Ascending aorta (tissue), 2 donors: ENCODE results near the gene ZEB2. TPM values are rescaled to one million over a fixed set of nuclear protein-coding genes. Genes with fewer than 3 reads are reported as not detected.

Experiments
- DNase-seq, 2 donors: peaks; one replicate each; pipeline ENCODE4 v3.0.0-alpha.2; 2019; ENCODE audit warnings: low spot score in 2 of 2
- H3K27ac ChIP-seq, 2 donors: fragments of 200-600 bp; sonication (generic); one replicate each; pipeline ENCODE4 v1.5.1; 2016 to 2017; ENCODE audit warnings: mild to moderate bottlenecking in 1 of 2
- H3K27me3 ChIP-seq: fragments of 200-600 bp; sonication (generic); one replicate; pipeline ENCODE4 v1.5.1; 2017
- H3K36me3 ChIP-seq, 2 donors: fragments of 200-600 bp; sonication (generic); one replicate each; pipeline ENCODE4 v1.5.1; 2016
- H3K4me1 ChIP-seq, 2 donors: fragments of 200-600 bp; sonication (generic); one replicate each; pipeline ENCODE4 v1.5.1; 2016 to 2017; ENCODE audit warnings: mild to moderate bottlenecking in 1 of 2
- H3K4me3 ChIP-seq, 2 donors: fragments of 200-600 bp; sonication (generic); one replicate each; pipeline ENCODE4 v1.5.1; 2016 to 2017; ENCODE audit warnings: mild to moderate bottlenecking in 1 of 2
- H3K9me3 ChIP-seq, 2 donors: fragments of 200-600 bp; sonication (generic); one replicate each; pipeline ENCODE4 v1.5.1; 2016
- CTCF ChIP-seq, 3 experiments: fragments of 200-600 bp in 2 of 3; fragments of 450-650 bp in 1 of 3; sonication (generic) in 2 of 3; IDR thresholded peaks; one replicate each; pipeline ENCODE4 v1.5.1; 2016 to 2019; ENCODE audit warnings: antibody characterized with exemption in 3 of 3, mild to moderate bottlenecking in 1 of 3, moderate library complexity in 1 of 3
- intact Hi-C: fragments of 100-400 bp; cut with DNase I; formaldehyde crosslinking; loops from one replicate; pipeline ENCODE4 v1.15.1; 2023
- total RNA-seq: library from RNA; depleted of rRNA; stranded (reverse); fragments of >200 nt; gene quantifications from one replicate; pipeline ENCODE4 v1.1.0, GENCODE V29; 2016

The ZEB2 gene
- total RNA-seq, 1 donor from 2014 or later: 74.6 TPM

- no peak for DNase-seq
- intact Hi-C loops: loop anchor here (10.0 kb wide), 1 partner anchor 1315 kb away; no protein-coding TSS in a partner anchor
- Histone ChIP-seq H3K36me3 (no peaks in the 10 kb centered on the region), H3K27me3 (no peaks in the 10 kb centered on the region), H3K4me3 (no peak overlapping the region), H3K9me3 (no peaks in the 10 kb centered on the region), H3K27ac (no peak overlapping the region), H3K4me1 (peaks cover 0 to 31% of the 10 kb centered on the region in 2 donors)
- no peak for TF ChIP-seq CTCF (IDR thresholded peaks at IDR 0.05)
Measured at GRCh38 chr2:144439993-144440392, 79.9 kb downstream of the ZEB2 start.

DNA sequence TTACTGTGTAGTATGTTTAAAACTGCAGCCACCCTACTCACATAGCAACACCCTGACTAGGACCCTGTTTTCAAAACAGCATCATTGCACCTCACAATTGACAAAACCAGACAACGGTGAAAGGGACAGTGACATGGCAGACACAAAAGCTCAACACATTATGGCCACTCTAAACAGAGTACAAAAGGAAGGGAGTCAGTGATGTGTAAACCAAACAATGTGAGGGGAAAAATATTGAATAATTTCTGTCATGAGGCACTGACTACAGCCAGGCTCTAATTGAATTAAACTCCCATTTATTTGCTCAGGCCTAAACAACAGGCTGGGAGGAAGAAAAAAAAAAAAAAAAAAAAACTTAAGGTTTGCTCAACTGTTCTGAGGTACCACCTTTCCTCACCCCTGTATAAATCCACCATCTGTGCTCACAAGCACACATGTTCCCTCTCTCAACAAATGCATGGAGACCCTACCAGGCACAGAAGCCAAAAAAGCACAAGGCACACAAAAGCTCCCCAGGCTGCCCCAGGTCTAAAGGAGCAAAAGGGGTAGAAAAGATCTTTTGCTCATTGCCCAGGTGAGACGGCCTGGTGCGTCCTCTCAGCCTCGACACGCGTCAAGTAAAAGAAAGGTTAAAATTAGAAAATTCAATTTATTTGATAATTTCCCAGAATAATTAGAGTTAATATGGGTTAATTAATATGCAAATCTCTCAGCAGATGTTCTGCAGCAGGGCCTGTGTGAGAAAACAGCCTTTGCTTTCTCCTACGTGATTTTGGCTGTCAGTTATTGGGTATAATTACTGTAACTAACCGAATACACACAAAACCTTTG lies 80.9 kb downstream of the ZEB2 start:
- H3K27me3 ChIP-seq: no peaks in the 10 kb centered on the region
- no peak for TF ChIP-seq CTCF (IDR thresholded peaks at IDR 0.05)
- H3K4me3 ChIP-seq: no peak overlapping the region
- intact Hi-C loops: no loop called here
- no peaks in the 10 kb centered on the region for H3K36me3 ChIP-seq
- H3K9me3 ChIP-seq: no peaks in the 10 kb centered on the region
- H3K27ac ChIP-seq: peak overlapping the region in 1 of 2 donors; percentile 14
- peaks cover 0 to 25% of the 10 kb centered on the region in 2 donors for H3K4me1 ChIP-seq
- no peak for DNase-seq

DNA sequence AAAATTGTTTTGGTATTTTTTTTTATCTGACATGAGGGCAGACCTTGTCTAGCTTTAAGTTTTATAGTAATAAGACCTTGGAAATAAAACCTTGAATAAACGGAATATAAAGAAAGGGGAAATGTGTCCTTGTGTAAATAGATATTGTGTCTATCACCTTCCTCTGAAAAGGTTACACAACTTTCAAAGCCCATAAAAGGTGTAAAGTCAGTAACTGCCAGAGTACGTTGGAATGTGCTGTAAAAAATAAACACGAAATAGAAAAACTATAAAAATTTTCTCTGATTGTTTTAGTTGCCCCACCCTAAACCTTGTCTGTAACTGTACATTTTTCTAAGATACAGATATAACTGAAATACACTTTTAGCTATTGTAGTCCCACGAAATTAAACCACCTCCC lies 82.3 kb downstream of the ZEB2 start:
- DNase-seq: no peak
- intact Hi-C loops: no loop called here
- Histone ChIP-seq H3K4me3 (no peak overlapping the region), H3K9me3 (no peaks in the 10 kb centered on the region), H3K4me1 (peaks cover 0 to 29% of the 10 kb centered on the region in 2 donors), H3K27ac (peak overlapping the region; percentile 1 to 14), H3K36me3 (no peaks in the 10 kb centered on the region), H3K27me3 (no peaks in the 10 kb centered on the region)
- no peak for TF ChIP-seq CTCF (IDR thresholded peaks at IDR 0.05)

GRCh38 chr2:144434425-144435222 lies 85.3 kb downstream of the ZEB2 start:
- intact Hi-C loops: no loop called here
- Histone ChIP-seq H3K36me3 (no peaks in the 10 kb centered on the region), H3K4me1 (peaks cover 0 to 32% of the 10 kb centered on the region in 2 donors), H3K27ac (peak overlapping the region in 1 of 2 donors; percentile 4), H3K27me3 (no peaks in the 10 kb centered on the region), H3K4me3 (no peak overlapping the region), H3K9me3 (no peaks in the 10 kb centered on the region)
- no peak for TF ChIP-seq CTCF (IDR thresholded peaks at IDR 0.05)
- no peak for DNase-seq

- Histone ChIP-seq H3K27me3 (no peaks in the 10 kb centered on the region), H3K4me3 (no peak overlapping the region), H3K36me3 (no peaks in the 10 kb centered on the region), H3K9me3 (no peaks in the 10 kb centered on the region), H3K4me1 (peaks cover 0 to 32% of the 10 kb centered on the region in 2 donors), H3K27ac (peak overlapping the region in 1 of 2 donors; percentile 80)
- TF ChIP-seq CTCF (IDR thresholded peaks at IDR 0.05): no peak
- no peak for DNase-seq
- intact Hi-C loops: no loop called here
Measured at GRCh38 chr2:144432921-144433320, 87.0 kb downstream of the ZEB2 start.
